ENCODE measurements around the gene FNBP1. TPM values are rescaled to one million over a fixed set of nuclear protein-coding genes. Genes with fewer than 3 reads are reported as not detected.
A peak's percentile ranks its signal among the peaks of the same experiment; 100 is the strongest.
"Not testable (repeated sequence)": the region's sequence is repeated elsewhere in the genome, so short reads cannot be mapped to it uniquely, and the experiment has no call there.

FNBP1 gene
- total and polyA plus RNA-seq, 3 donors from 2014 or later: 37.9 to 89.2 (median 76.6) TPM

- H3K9me3 ChIP-seq: no peaks in the 10 kb centered on the region
- no peak overlapping the region for H3K4me3 ChIP-seq
- no peaks in the 10 kb centered on the region for H3K36me3 ChIP-seq (ENCODE audit: low read depth, missing control alignments)
- intact Hi-C loops (cut with DNase I; ENCODE audit: low total_unique reads): no loop called here
- TF ChIP-seq POLR2A (IDR thresholded peaks at IDR 0.05): no peak
- no peak for TF ChIP-seq CTCF (IDR thresholded peaks at IDR 0.05)
- peak overlapping the region in 1 of 2 donors; percentile 3 for H3K27ac ChIP-seq
- no peak for DNase-seq
- peaks cover 7% of the 10 kb centered on the region for H3K4me1 ChIP-seq
- WGBS, 2 donors: 58 to 65% methylated on average over 7 of the region's 7 CpGs
- H3K27me3 ChIP-seq: no peaks in the 10 kb centered on the region
Observed at GRCh38 chr9:129989740-129990139, 53.2 kb downstream of the FNBP1 start.

- intact Hi-C loops (cut with DNase I; ENCODE audit: low total_unique reads): no loop called here
- Histone ChIP-seq H3K4me3 (no peak overlapping the region), H3K27ac (peak overlapping the region in 1 of 2 donors; percentile 3), H3K36me3 (ENCODE audit: low read depth, missing control alignments) (no peaks in the 10 kb centered on the region), H3K4me1 (peaks cover 7% of the 10 kb centered on the region), H3K9me3 (no peaks in the 10 kb centered on the region), H3K27me3 (no peaks in the 10 kb centered on the region)
- no peak for DNase-seq
- TF ChIP-seq CTCF (IDR thresholded peaks at IDR 0.05) (no peak), POLR2A (IDR thresholded peaks at IDR 0.05) (no peak)
- WGBS, 2 donors: 87 to 90% methylated on average over 3 of the region's 3 CpGs
Observed at GRCh38 chr9:129989362-129989708, 53.7 kb downstream of the FNBP1 start.

GRCh38 chr9:129988607-129989361 lies 54.2 kb downstream of the FNBP1 start:
- DNase-seq: no peak
- no peak for TF ChIP-seq POLR2A (IDR thresholded peaks at IDR 0.05)
- intact Hi-C loops (cut with DNase I; ENCODE audit: low total_unique reads): no loop called here
- peaks cover 7% of the 10 kb centered on the region for H3K4me1 ChIP-seq
- H3K36me3 ChIP-seq (ENCODE audit: low read depth, missing control alignments): no peaks in the 10 kb centered on the region
- H3K9me3 ChIP-seq: no peaks in the 10 kb centered on the region
- no peak overlapping the region for H3K27ac ChIP-seq
- WGBS, 2 donors: 79 to 88% methylated on average over 9 of the region's 9 CpGs
- no peak overlapping the region for H3K4me3 ChIP-seq
- H3K27me3 ChIP-seq: no peaks in the 10 kb centered on the region

GRCh38 chr9:129987941-129988340 lies 55.0 kb downstream of the FNBP1 start:
- 75 to 80% methylated on average over 1 of the region's 1 CpG for WGBS, 2 donors
- no peaks in the 10 kb centered on the region for H3K36me3 ChIP-seq (ENCODE audit: low read depth, missing control alignments)
- no peak for TF ChIP-seq CTCF (IDR thresholded peaks at IDR 0.05)
- no peak for TF ChIP-seq POLR2A (IDR thresholded peaks at IDR 0.05)
- peaks cover 7% of the 10 kb centered on the region for H3K4me1 ChIP-seq
- no peaks in the 10 kb centered on the region for H3K9me3 ChIP-seq
- intact Hi-C loops (cut with DNase I; ENCODE audit: low total_unique reads): no loop called here
- no peaks in the 10 kb centered on the region for H3K27me3 ChIP-seq
- H3K27ac ChIP-seq: no peak overlapping the region
- no peak for DNase-seq
- H3K4me3 ChIP-seq: no peak overlapping the region

GRCh38 chr9:129987047-129987446 lies 55.9 kb downstream of the FNBP1 start:
- DNase-seq: no peak
- Histone ChIP-seq H3K27me3 (no peaks in the 10 kb centered on the region), H3K4me1 (peaks cover 7% of the 10 kb centered on the region), H3K4me3 (no peak overlapping the region), H3K36me3 (ENCODE audit: low read depth, missing control alignments) (no peaks in the 10 kb centered on the region), H3K27ac (no peak overlapping the region), H3K9me3 (no peaks in the 10 kb centered on the region)
- 65 to 77% methylated on average over 8 of the region's 8 CpGs for WGBS, 2 donors
- intact Hi-C loops (cut with DNase I; ENCODE audit: low total_unique reads): no loop called here
- TF ChIP-seq POLR2A (IDR thresholded peaks at IDR 0.05) (no peak), CTCF (IDR thresholded peaks at IDR 0.05) (no peak)

- H3K27me3 ChIP-seq; H3K4me1 ChIP-seq; H3K9me3 ChIP-seq; DNase-seq; intact Hi-C loops (cut with DNase I; ENCODE audit: low total_unique reads); H3K36me3 ChIP-seq (ENCODE audit: low read depth, missing control alignments); H3K4me3 ChIP-seq: not testable (repeated sequence)
- WGBS, 2 donors: 86 to 87% methylated on average over 9 of the region's 9 CpGs
- peak overlapping the region in 1 of 2 donors; percentile 55 for H3K27ac ChIP-seq
Observed at GRCh38 chr9:129984589-129984988, 58.4 kb downstream of the FNBP1 start.
